Fibroblast of mammary gland (primary cell): ENCODE data around the gene PIGT.

Experiments
- DNase-seq: peaks from one replicate; pipeline ENCODE4 v3.0.0-alpha.2; 2010; ENCODE audit warnings: low read depth
- H3K4me3 ChIP-seq: 2 replicates; pipeline ENCODE4 v1.5.1; 2011; ENCODE audit warnings: low read depth, mild to moderate bottlenecking, low read length, moderate library complexity; ENCODE audit not compliant: control insufficient read depth
- TF ChIP-seq, protein P1 (sequence below): conservative IDR thresholded peaks from 2 replicates; pipeline ENCODE4 v1.5.1; 2011; ENCODE audit warnings: low read depth, low read length, inconsistent platforms; ENCODE audit not compliant: control insufficient read depth, insufficient read depth

PIGT gene

DNA sequence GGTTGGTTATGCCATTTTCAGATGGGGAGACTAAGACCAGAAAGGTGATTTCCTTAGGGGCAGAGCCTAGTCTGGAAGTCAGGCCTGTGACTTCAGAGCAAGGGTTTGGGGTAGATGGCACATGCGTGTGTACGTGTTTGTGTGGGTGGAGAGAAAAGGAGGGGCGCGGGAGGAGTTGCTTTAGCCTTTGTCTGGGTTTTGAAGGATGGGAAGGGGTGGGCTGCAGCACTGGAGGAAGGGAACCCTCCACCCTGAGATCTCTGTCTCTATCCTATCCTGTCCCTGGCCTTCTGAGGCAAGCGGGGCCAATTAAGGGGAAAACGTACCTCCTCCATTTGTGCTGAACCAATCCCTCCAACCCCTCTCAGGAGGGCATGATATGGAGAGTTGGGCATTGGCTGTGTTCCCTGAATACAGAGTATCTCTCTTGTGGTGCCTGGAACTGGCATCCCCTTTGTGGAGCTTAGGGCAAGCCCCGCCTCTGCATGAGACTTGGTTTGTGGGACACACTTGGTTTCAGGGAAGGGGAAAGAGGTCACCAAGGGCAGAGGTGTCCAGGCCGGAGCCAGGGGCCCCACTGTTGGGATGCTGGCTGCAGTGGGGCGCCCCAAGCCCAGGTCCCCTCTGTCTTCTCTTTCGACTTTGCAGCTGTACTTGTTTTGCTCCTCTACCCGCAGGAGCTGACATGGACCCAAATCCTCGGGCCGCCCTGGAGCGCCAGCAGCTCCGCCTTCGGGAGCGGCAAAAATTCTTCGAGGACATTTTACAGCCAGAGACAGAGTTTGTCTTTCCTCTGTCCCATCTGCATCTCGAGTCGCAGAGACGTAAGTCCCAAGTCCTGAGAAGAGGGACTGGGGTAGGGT, 7.9 kb upstream of the PIGT start, which contains the start of gene DBNDD2:
TSS of gene DBNDD2 (plus strand) at position 507 of the 863 bp plus-strand sequence. CDS start at position 686, 179 bp downstream.
- TF ChIP-seq, protein P1, sequence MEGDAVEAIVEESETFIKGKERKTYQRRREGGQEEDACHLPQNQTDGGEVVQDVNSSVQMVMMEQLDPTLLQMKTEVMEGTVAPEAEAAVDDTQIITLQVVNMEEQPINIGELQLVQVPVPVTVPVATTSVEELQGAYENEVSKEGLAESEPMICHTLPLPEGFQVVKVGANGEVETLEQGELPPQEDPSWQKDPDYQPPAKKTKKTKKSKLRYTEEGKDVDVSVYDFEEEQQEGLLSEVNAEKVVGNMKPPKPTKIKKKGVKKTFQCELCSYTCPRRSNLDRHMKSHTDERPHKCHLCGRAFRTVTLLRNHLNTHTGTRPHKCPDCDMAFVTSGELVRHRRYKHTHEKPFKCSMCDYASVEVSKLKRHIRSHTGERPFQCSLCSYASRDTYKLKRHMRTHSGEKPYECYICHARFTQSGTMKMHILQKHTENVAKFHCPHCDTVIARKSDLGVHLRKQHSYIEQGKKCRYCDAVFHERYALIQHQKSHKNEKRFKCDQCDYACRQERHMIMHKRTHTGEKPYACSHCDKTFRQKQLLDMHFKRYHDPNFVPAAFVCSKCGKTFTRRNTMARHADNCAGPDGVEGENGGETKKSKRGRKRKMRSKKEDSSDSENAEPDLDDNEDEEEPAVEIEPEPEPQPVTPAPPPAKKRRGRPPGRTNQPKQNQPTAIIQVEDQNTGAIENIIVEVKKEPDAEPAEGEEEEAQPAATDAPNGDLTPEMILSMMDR: no peak
- DNase-seq: no peak
- peak within 1 kb of the TSS; percentile 47 for H3K4me3 ChIP-seq

DNA sequence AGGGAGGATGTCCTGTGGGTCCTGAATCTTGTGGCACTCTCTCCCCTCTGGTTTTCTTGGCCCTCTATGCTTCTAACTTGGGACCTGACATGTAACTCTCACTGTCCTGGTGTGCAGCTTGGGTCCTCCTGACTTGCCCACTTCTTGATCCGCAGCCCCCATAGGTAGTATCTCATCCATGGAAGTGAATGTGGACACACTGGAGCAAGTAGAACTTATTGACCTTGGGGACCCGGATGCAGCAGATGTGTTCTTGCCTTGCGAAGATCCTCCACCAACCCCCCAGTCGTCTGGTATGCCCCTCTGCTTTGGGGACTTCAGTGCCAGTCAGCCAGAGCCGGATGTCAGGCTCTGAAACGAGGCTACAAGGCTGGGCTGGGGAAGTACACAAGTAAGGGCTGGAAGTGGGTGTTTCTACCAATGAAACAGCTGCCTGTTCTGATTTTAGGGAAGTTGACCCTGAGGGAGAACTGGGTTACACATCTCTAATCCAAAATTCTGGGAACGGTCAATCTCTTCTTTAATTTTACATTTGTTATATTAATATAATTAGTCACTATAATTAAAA, 7.2 kb upstream of the PIGT start:
- DNase-seq: no peak
- TF ChIP-seq, protein P1: no peak
- H3K4me3 ChIP-seq: no peak overlapping the region

DNA sequence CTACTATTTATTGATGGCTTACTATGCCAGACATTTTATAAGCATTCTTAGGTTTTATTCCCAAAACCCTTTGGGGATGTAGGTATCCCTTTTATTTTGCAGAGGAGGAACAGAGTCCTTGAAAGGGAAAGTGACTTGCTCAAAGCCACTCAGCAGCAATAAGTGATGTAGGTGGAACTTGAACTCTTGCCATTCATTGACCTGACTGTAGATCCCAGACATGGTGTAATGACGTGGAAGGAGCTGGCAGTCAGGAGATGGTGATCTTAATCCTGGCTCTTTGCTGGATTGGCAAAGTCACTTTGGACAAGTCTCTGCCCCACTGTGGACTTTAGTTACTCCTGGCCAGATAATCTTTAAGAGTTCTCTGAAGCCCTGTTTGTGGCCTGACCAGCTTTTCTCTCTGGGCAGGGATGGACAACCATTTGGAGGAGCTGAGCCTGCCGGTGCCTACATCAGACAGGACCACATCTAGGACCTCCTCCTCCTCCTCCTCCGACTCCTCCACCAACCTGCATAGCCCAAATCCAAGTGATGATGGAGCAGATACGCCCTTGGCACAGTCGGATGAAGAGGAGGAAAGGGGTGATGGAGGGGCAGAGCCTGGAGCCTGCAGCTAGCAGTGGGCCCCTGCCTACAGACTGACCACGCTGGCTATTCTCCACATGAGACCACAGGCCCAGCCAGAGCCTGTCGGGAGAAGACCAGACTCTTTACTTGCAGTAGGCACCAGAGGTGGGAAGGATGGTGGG, 6.2 kb upstream of the PIGT start:
- TF ChIP-seq, protein P1: no peak
- H3K4me3 ChIP-seq: no peak overlapping the region

DNA sequence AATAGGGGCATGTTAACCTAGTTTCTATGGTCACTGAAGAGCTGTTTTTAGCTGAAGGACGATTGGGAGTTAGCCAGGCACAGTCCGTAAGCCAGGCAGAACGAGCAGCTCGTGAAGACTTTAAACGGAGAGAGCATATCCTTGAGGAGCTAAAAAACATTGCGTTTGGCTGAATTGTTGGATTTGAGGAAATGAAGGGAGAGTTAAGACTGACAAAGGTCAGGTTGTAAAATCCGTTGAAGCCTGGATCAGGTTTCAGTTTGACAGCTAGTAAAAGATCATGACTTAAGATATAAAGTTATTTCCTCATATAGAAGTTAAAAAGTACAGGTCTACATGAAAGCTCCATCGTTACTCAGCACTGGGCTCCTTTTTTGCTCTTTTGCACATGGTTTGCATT, 5.1 kb upstream of the PIGT start:
- DNase-seq: no peak
- H3K4me3 ChIP-seq: no peak overlapping the region
- TF ChIP-seq, protein P1: no peak

More for the DNA sequence above, 6.2 kb upstream of the PIGT start:
- no peak for DNase-seq

DNA sequence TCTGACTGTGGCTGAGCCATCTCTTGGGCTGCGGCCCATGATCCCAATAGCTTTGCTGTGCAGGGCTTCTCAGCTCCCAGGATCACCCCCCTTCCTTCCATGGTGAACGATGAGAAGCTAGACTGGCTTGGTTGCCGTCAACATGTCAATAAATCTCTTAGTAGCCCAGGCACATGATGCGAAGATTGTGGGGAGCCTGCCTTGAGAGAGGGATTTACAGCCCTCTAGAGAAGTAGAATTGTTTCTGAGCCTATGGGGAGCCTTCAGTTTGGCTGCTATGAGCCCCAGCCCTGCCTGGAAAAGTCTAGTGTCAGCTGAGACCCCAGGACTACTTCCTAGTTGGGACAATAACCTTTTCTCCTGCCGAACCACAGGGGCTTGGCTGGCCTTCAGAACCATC, 3.3 kb upstream of the PIGT start:
- TF ChIP-seq, protein P1: no peak
- DNase-seq: no peak
- no peak overlapping the region for H3K4me3 ChIP-seq

DNA sequence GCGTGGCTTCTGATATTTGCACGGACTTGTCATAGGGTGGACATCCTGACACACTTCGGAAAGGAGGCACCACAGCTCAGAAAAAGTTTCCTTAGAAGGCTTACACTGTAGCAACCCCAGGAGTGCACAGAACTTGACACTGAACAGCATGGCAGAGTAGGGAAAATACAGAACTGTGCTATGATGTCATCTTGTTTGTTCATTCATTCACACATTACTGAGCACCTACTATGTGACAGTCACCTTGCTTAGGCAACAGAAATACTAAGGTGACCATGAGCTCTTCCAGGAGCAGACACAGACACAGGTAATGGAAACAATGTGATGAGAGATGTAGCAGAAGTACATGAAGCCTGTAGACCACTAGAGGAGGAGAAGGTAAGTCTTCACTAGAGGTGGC, 2.5 kb upstream of the PIGT start:
- TF ChIP-seq, protein P1: no peak
- no peak overlapping the region for H3K4me3 ChIP-seq
- no peak for DNase-seq
